HCEC 1CT (cell line): Measurements from ENCODE around the gene THSD4.
A peak's percentile ranks its signal among the peaks of the same experiment; 100 is the strongest.
"Not testable (repeated sequence)": the region's sequence is repeated elsewhere in the genome, so short reads cannot be mapped to it uniquely, and the experiment has no call there.

Experiments used
- DNase-seq: peaks from one replicate; pipeline ENCODE4 v3.0.0-alpha.2; 2017

THSD4 gene

GRCh38 chr15:71648095-71648494 is 532.8 kb downstream of the THSD4 start:
- DNase-seq = no peak

DNA sequence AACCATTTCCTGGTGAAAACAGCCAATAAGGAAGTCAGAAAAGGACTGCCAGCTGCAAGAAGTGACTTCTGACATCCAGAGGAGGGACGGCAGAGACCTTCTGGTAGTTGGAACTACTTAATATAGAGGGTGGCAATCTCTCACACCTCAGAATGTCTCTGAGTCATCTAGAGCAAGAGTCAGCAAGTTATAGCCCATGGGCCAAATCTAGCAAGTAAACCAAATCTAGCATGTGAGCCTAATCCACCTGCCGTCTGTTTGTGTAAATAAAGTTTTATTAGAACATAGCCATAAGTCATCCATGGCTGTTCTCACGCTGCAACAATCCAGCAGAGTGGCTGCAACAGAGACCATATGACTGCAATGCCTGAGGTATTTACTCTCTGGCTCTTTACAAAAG is 534.6 kb downstream of the THSD4 start:
- DNase-seq = no peak

DNA sequence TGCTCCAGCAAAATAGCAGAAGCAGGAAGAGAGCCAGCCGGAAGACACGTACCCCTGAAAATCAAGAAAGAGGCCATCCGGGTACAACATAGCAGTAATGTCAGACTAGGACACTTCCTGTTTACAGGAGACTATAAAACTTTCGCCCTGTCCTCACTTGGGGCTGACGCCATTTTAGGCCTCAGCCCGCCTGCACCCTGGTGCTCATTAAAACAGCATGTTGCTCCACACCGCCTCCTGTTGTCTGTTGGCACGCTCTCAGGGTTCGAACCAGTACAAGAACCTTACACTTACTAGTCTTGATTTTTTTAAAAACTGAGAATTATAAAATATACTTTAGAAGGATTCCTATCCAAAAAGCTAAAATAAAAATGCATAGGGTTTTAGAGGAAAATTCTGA is 535.3 kb downstream of the THSD4 start:
- DNase-seq = no peak

DNA sequence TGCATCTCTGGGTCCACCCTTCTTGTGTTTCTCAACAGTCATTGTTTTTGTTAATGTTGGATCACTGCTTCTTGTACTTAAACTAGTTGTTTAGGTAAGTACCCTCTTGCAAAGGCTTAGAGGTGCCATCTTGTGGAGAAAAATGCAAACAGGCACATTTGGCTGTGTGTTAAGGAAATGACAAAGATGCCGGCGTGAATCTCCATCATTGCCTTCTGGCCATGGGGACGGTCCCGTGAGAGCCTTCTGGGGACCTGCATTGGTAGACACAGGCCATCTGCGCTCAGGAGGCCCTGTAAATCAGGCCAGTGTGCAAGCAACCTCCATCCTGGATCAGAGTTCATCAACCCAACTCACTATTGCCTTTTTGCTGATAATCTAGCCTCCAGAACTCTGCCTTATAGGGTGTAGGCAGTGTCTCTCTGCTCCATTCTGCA is 536.5 kb downstream of the THSD4 start:
- peak; percentile 77 for DNase-seq

- no peak for DNase-seq
Measured at GRCh38 chr15:71654042-71654719, 538.9 kb downstream of the THSD4 start.

- no peak for DNase-seq
Measured at GRCh38 chr15:71654720-71655174, 539.5 kb downstream of the THSD4 start.

GRCh38 chr15:71656425-71656824 is 541.2 kb downstream of the THSD4 start:
- no peak for DNase-seq

- DNase-seq = no peak
Measured at GRCh38 chr15:71657141-71657540, 541.9 kb downstream of the THSD4 start.

DNA sequence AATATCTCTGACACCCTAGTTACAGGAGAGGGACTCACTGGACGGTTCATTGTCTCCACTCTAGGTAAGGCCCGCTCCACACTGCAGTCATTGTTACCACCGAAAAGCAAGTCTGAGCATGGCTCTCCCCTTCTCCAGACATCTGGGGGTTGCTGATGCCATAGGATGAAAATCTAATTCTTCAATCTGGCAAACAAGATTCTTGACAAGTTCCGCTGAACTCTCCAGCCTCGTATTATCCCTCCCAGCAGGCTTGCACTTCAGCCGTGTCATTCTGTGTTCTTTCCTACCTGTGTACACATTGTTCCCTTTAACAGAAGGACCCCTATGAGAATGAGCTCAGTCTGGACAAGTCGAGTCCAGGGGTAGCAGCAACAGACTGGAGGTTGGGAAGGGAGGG is 542.8 kb downstream of the THSD4 start:
- no peak for DNase-seq

DNA sequence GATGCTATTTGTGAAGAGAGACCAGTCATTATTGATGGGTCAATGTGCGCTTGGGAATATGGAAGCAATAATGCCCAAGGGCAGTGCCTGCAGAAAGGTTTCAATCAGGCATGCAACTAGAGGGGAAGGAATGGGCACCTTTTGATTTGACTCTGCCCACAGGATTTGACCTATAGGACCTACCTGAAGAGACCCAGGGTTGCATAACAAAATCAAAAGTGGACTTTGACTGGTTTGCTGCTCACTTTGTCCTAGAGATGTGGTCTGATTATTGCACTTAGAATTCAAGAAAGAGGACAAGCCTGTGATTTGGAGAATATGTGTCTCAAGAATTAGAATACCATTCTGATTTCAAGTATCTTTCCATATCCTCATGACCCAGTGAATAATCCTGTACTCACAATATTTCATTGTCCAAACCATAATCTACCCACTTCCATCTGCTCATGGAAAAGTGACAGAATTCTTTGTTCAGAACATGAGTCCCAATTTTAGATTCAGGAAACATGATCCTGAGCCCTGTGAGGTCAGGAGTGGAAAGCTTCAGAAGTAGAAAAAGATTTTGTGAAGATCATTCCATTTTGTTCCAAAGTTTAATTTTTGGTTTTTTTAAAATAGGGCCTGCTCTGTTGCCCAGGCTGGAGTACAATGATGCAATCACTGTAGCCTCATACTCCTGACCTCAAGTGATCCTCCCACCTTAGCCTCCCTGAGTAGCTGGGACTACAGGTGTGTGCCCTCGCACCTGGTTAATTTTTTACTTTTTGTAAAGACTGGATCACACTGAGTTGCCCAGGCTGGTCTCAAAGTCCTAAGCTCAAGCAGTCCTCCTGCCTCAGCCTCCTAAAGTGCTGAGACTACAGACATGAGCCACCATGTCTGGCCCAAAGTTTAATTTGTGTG is 543.8 kb downstream of the THSD4 start:
- DNase-seq = no peak

- no peak for DNase-seq
Measured at GRCh38 chr15:71659730-71660067, 544.4 kb downstream of the THSD4 start.

DNA sequence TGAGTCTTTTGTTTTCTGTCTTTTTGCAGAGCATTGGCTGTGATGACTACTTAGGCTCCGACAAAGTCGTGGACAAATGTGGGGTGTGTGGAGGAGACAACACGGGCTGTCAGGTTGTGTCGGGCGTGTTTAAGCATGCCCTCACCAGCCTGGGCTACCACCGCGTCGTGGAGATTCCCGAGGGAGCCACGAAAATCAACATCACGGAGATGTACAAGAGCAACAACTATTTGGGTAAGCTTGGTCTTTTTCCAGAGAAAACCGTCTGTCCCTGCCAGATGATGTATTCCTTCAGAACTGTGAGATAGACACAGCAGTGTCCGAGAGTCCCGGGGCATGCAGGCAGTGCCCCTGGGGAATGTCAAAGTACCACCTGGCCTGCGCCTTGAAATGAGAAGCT is 545.2 kb downstream of the THSD4 start:
- DNase-seq = no peak

GRCh38 chr15:71662306-71662705 is 547.0 kb downstream of the THSD4 start:
- no peak for DNase-seq

- DNase-seq = no peak
Measured at GRCh38 chr15:71664622-71665021, 549.4 kb downstream of the THSD4 start.

- DNase-seq = no peak
Measured at GRCh38 chr15:71666763-71667620, 551.7 kb downstream of the THSD4 start.

DNA sequence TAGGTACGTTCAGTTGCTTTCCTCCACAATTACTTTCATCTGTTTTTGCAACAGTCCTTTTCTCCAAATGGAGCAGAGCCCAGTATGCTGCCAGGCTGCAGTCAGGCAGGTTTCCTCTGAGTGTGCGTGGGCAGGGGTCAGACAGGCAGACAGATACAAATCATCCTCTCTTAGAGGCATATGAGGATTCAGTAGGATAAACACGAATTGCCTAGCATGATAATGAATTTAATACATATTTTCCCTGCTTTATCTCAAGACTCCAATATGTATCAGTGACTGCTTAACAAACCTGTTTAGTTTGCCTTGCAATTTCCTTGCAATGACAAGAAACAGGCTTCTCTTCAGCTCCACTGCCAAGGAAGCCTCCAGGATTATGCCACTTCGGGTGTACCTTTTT is 554.4 kb downstream of the THSD4 start:
- no peak for DNase-seq

- not testable (repeated sequence) for DNase-seq
Measured at GRCh38 chr15:71670222-71670621, 555.0 kb downstream of the THSD4 start.

GRCh38 chr15:71674354-71674753 is 559.1 kb downstream of the THSD4 start:
- no peak for DNase-seq

DNA sequence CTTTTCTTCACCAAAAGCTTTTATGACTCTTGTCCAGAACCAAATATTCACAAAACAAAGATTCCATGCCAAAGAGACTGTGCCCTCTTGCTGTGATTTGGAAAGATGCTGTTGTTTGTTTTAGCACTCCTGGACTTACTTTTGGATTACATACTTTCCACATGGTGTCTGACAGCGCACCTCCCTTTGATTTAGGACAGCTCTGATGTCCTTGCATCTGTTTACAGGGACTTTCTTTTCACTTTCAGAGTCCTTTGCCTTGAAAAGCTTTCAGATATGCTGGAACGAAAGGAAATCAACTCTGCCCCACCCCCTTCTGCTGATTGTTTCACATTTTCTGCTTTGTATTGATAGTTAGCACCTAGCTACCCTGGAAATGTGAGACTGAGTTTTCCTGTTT is 562.1 kb downstream of the THSD4 start:
- no peak for DNase-seq

DNA sequence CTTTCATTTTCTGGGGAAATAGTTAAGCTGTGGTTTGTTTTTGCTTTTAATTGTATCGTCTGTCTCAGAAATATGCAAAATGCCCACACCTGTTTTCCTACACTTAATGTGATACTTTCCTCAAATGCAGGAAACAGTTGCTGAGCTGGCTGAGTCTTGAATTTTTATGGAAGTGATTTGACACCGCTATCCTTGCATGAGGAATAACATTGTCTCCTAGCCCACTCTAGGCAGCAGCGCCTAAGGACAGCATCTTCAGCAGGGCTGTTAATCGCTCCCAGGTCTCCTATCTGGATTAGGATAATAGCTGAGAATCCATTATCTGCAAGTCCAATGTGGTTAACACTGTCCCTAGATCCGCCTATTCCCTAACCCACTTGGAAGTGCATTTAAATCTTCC is 562.5 kb downstream of the THSD4 start:
- DNase-seq = no peak

DNA sequence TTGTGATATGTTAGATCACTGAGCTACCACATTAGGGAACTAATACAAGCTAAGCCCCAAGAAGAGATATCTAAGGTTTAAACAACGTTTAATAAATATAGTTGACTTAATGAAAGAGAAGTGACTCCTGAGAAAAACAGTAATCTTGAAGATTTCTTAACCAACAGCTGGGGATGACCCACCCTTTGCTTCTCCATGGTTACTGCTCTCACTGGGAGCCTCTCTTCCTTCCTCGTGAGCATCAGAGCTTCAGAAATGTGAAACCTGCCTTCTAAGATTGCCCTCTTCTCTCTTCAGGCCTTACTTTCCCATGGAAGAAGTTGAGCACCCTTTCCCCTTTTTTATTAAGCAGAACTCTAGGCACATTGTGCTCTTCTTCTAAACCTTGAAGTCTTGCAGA is 562.9 kb downstream of the THSD4 start:
- DNase-seq = no peak

GRCh38 chr15:71678605-71679004 is 563.3 kb downstream of the THSD4 start:
- no peak for DNase-seq

DNA sequence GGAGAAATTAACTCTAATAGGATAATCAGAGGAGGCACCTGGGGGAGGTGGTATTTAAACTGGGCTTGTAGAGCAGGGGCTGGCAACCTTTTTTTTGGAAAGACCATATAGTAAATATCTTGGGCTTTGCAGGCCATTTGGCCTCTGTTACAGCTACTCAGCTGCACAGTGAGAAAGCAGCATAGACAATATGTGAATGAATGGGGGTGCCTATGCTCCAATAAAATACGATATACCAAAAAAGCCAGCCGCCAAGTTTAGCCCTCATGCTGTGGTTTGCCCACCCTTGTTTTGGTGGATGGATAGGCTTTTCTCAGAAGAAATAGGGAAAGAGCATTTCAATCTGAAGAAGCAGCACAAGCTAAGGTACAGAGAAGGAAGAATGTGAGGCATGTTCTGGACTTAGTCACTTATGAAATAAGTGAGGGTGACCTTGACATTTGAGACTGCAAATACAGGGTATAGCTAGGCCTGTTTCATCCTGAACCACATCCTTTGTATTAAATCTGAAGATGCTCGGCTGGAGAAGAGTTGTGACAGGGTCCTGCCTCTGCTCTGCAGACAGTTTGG is 564.0 kb downstream of the THSD4 start:
- DNase-seq = no peak
